Measurements from ENCODE around the gene CYP8B1. TPM values are rescaled to one million over a fixed set of nuclear protein-coding genes. Genes with fewer than 3 reads are reported as not detected.

Gene CYP8B1
- total and polyA plus RNA-seq, 3 donors from 2014 or later, result not detected

- Histone ChIP-seq H3K9me3 (no peaks in the 10 kb centered on the region), H3K4me1 (peaks cover 27% of the 10 kb centered on the region), H3K36me3 (ENCODE audit: low read depth, missing control alignments) (no peaks in the 10 kb centered on the region), H3K27me3 (no peaks in the 10 kb centered on the region), H3K27ac (peak overlapping the region; percentile 22 to 57), H3K4me3 (no peak overlapping the region)
- intact Hi-C loops (cut with DNase I; ENCODE audit: low total_unique reads), result no loop called here
- 86 to 93% methylated on average over 4 of the region's 4 CpGs for WGBS, 2 donors
- TF ChIP-seq POLR2A (IDR thresholded peaks at IDR 0.05) (no peak), CTCF (IDR thresholded peaks at IDR 0.05) (no peak)
- no peak for DNase-seq
Measured at GRCh38 chr3:42844815-42845214, 30.9 kb downstream of the CYP8B1 start.

- DNase-seq, result no peak
Measured at GRCh38 chr3:42844412-42844713, 31.3 kb downstream of the CYP8B1 start.

GRCh38 chr3:42843713-42844411, 31.8 kb downstream of the CYP8B1 start:
- intact Hi-C loops (cut with DNase I; ENCODE audit: low total_unique reads), result no loop called here
- peak; percentile 57 for DNase-seq
- Histone ChIP-seq H3K4me1 (peaks cover 27% of the 10 kb centered on the region), H3K27me3 (no peaks in the 10 kb centered on the region), H3K9me3 (no peaks in the 10 kb centered on the region), H3K27ac (peak overlapping the region in 1 of 2 donors; percentile 57), H3K36me3 (ENCODE audit: low read depth, missing control alignments) (no peaks in the 10 kb centered on the region), H3K4me3 (no peak overlapping the region)
- 55 to 60% methylated on average over 6 of the region's 6 CpGs for WGBS, 2 donors
- TF ChIP-seq CTCF (IDR thresholded peaks at IDR 0.05) (no peak), POLR2A (IDR thresholded peaks at IDR 0.05) (no peak)

More at GRCh38 chr3:42844412-42844713, 31.3 kb downstream of the CYP8B1 start:
- Histone ChIP-seq H3K36me3 (ENCODE audit: low read depth, missing control alignments) (no peaks in the 10 kb centered on the region), H3K4me1 (peaks cover 27% of the 10 kb centered on the region), H3K27me3 (no peaks in the 10 kb centered on the region), H3K27ac (peak overlapping the region in 1 of 2 donors; percentile 57), H3K4me3 (no peak overlapping the region), H3K9me3 (no peaks in the 10 kb centered on the region)
- 56 to 80% methylated on average over 1 of the region's 1 CpG for WGBS, 2 donors
- TF ChIP-seq POLR2A (IDR thresholded peaks at IDR 0.05), result no peak
- no peak for TF ChIP-seq CTCF (IDR thresholded peaks at IDR 0.05)
- intact Hi-C loops (cut with DNase I; ENCODE audit: low total_unique reads), result no loop called here

GRCh38 chr3:42841332-42841731, 34.3 kb downstream of the CYP8B1 start:
- 63 to 77% methylated on average over 1 of the region's 1 CpG for WGBS, 2 donors
- TF ChIP-seq POLR2A (IDR thresholded peaks at IDR 0.05), result no peak
- no peak for TF ChIP-seq CTCF (IDR thresholded peaks at IDR 0.05)
- no peak overlapping the region for H3K4me3 ChIP-seq
- DNase-seq, result no peak
- no peaks in the 10 kb centered on the region for H3K36me3 ChIP-seq (ENCODE audit: low read depth, missing control alignments)
- no peaks in the 10 kb centered on the region for H3K9me3 ChIP-seq
- H3K27me3 ChIP-seq, result no peaks in the 10 kb centered on the region
- intact Hi-C loops (cut with DNase I; ENCODE audit: low total_unique reads), result no loop called here
- no peak overlapping the region for H3K27ac ChIP-seq
- H3K4me1 ChIP-seq, result peaks cover 14% of the 10 kb centered on the region

- H3K9me3 ChIP-seq, result no peaks in the 10 kb centered on the region
- no peak overlapping the region for H3K4me3 ChIP-seq
- H3K36me3 ChIP-seq (ENCODE audit: low read depth, missing control alignments), result no peaks in the 10 kb centered on the region
- WGBS, 2 donors, result 22 to 28% methylated on average over 7 of the region's 7 CpGs
- intact Hi-C loops (cut with DNase I; ENCODE audit: low total_unique reads), result loop anchor here (10.0 kb wide), 1 partner anchor 45 kb away; no protein-coding TSS in a partner anchor
- no peak for TF ChIP-seq POLR2A (IDR thresholded peaks at IDR 0.05)
- peak; percentile 71 to 93 (median 73) for TF ChIP-seq CTCF (IDR thresholded peaks at IDR 0.05)
- no peak overlapping the region for H3K27ac ChIP-seq
- peak; percentile 64 for DNase-seq
- H3K27me3 ChIP-seq, result no peaks in the 10 kb centered on the region
- peaks cover 5% of the 10 kb centered on the region for H3K4me1 ChIP-seq
Measured at GRCh38 chr3:42839616-42840015, 36.1 kb downstream of the CYP8B1 start.
